Stimulated activated CD8-positive, alpha-beta memory T cell treated with anti-CD3 and anti-CD28 coated beads, Interleukin-7, amount 100 ng/mL, for 1 hour (primary cell): ENCODE data around the gene SSTR5.
"Not testable (repeated sequence)": the region's sequence is repeated elsewhere in the genome, so short reads cannot be mapped to it uniquely, and the experiment has no call there.

ENCODE experiments used
- DNase-seq, 2 donors: peaks; one replicate each; pipeline ENCODE4 v3.0.0-alpha.2; 2020; ENCODE audit warnings: low read depth in 2 of 2

The SSTR5 gene

GRCh38 chr16:1090620-1091587 is 18.4 kb downstream of the SSTR5 start:
- no peak for DNase-seq

- no peak for DNase-seq
Measured at GRCh38 chr16:1091992-1092552, 19.5 kb downstream of the SSTR5 start.

GRCh38 chr16:1092685-1093283 is 20.2 kb downstream of the SSTR5 start:
- not testable (repeated sequence) for DNase-seq

DNA sequence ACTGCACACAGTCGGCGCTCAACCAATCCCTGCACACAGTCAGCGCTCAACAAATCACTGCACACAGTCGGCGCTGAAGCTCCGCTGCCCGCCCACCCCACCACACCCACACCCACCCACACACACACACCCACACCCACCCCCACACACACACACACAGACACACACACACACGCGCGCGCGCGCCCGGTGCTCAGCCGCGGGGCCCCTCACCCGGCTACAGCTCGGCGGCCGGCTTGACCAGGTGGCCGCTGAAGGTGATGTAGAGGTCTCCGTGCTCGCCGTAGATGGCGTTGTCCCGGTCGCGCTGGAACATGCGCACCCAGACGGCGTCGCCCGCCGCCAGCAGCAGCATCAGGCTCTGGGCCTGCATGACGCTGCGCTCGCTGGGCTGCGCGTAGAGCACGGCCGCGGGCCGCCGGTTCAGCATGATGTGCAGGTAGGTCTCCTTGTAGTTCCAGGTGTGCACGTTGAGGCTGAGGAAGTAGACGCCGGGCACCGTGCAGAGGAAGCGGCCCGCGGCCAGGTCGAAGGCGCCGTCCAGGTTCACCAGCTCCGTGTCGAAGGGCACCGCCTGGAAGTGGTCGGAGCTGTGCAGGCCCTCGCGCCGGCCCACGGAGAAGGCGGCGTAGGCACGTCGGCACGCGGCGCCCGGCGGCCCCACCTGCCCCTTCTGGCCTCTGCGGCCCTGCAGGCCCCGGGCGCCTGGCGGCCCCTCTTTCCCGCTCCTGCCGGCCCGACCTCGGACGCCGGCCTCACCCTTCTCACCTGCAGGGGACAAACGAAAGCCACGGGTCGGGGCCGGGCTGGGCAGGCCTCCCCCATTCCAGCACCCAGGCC is 21.0 kb downstream of the SSTR5 start:
- no peak for DNase-seq

DNA sequence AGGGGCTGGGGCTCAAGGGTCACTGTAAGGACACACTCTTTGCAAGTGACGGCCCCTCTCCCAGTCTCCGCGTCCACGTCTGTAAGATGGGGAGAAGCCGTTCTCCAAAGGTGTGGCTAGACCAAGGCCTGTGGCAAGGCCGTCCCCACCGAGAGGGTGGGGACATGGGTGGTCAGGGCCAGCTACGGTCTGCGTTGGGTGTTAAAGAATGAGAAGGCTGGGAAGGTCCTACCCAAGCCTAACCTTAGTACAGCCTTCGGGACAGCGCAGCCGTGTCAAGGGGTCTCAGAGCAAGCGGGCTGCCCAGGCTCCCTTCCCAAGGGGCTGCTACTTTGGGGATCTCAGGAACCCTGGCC is 21.6 kb downstream of the SSTR5 start:
- DNase-seq, result no peak

DNA sequence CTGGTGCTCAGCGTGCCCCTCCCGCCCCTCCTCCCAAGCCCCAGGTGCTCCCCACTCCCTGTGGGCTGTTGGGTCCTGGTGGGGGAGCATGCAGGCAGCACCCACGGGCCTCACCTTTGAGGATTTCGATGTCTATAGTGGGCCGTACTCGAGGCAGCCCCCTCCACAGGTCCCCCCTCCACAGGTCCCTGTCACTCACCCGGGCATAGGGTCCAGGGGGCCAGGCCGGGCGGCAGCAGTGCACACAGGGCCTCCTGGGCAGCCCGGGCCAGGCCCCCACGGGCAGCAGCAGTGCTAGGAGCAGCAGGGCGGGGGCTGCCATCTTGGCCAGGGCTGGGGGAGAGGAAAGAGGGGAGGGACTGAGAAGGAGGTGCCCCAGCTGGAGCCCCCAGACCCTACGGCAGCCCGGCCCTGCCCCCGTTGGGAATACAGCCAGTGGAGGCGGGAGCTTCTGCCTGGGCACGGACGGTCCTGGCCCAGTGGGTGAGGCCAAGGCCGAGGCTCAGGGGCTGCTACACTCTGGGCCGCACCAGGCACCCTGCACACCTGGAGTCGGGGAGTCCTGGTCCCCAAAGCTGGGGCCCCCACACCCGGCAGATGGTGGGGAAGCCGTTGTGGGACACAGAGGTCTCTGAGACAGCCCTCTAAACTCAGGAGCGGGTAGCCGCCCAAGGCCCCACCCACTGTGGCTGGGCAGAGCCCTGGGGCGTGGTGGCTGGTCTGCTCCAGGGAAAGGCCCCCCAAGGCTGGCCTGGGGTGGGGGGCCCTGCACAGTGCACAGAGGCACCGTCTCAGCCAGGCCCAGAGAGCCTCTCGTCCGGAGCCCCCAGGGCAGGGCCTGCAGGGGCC is 22.3 kb downstream of the SSTR5 start:
- no peak for DNase-seq

DNA sequence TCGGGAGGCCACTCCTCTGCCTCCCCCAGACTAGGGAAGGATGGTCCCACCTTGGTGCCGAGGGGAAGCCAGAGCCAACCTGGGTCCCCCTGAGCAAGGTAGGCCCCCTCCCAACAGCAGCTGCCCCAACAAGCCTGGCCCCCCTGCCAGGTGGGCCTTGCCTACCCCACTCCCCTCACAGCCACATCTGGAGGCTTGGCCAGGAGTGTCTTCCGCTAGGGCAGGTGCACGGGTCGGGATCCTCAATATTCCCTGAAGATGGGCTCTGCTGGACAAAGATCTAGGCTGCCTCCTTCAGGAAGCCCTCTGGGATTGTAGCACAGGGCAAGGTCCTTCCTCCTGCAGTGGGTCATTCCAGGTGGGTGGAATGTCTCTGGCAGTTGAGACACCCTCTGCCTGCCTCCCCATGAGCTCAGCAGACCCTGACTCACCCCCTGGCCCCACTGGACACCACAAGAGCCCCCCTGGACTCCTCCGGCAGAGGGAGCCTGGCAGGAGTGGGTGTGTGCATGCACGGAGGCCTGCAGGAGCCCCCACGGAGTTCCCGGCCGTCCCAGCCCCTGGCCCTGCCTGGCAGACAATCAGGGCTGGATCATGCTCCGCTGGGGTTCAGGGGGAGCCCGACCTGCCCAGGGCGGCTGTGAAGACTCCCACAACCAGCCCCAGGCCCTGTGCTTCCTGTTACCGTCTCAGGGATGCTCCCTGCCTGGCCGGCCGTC is 23.1 kb downstream of the SSTR5 start:
- DNase-seq, result no peak

GRCh38 chr16:1096169-1097082 is 23.9 kb downstream of the SSTR5 start, which contains the start of gene C1QTNF8:
TSS of gene C1QTNF8 (minus strand) at chr16:1096244. CDS start at chr16:1094922, 1,322 bp downstream.
- no peak for DNase-seq

- DNase-seq, result no peak
Measured at GRCh38 chr16:1097156-1097555, 24.6 kb downstream of the SSTR5 start.

GRCh38 chr16:1097800-1098199 is 25.3 kb downstream of the SSTR5 start:
- no peak for DNase-seq

DNA sequence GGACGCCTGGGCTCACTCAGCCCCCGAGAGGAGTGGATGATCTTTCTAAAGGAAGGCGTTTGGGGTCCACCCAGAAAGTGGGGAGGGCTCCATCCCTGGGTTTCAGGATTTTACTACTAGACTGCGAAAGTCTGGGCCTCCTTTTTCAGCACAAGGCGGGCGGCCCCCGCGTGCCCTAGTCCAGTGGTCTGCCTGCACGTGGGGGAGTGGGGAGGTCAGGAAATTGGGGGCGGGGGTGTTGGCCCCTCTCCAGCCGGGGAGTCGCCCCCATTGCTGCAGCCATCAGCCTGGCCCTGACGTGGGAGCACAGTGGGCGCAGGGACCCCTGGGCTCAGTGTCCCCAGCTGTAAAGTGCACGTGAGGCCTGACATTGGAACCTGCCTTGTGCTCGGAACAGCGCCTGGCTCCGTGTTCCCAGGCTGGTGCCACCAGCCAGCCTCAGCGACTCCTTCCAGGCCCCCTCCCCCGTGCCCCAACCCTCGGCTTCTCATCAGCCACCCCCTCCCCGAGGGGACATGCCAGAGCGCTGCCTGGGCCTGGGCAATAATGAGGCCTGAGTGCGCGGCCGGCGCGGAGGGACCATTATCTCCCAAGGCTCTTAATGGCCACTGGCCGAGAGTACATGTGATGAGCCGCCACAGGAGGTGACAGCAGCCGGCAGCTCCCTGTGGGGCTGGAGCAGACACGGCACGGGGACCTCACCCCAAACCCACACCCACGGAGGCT is 25.9 kb downstream of the SSTR5 start:
- no peak for DNase-seq

- no peak for DNase-seq
Measured at GRCh38 chr16:1099189-1100083, 26.9 kb downstream of the SSTR5 start.

- no peak for DNase-seq
Measured at GRCh38 chr16:1100084-1100800, 27.7 kb downstream of the SSTR5 start.

DNA sequence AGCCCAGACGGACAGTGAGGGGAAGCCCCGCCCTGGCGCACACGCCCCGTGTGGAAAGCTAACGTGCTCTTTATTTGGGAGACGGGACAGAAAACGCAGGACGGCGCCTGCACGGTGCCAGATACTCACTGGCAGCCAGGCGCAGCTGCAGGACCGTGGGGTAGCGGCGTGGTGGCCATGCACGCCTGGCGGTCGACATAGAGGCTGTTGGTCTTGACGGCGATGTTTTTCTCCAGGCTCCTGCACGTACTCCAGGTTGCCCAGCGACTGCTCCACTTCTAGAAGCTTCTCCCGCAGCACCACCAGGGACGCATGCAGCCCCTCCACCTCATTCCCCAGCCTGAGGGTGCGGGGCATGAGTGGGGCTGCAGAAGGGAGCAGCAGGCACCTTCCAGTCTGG is 28.6 kb downstream of the SSTR5 start:
- DNase-seq, result no peak

DNA sequence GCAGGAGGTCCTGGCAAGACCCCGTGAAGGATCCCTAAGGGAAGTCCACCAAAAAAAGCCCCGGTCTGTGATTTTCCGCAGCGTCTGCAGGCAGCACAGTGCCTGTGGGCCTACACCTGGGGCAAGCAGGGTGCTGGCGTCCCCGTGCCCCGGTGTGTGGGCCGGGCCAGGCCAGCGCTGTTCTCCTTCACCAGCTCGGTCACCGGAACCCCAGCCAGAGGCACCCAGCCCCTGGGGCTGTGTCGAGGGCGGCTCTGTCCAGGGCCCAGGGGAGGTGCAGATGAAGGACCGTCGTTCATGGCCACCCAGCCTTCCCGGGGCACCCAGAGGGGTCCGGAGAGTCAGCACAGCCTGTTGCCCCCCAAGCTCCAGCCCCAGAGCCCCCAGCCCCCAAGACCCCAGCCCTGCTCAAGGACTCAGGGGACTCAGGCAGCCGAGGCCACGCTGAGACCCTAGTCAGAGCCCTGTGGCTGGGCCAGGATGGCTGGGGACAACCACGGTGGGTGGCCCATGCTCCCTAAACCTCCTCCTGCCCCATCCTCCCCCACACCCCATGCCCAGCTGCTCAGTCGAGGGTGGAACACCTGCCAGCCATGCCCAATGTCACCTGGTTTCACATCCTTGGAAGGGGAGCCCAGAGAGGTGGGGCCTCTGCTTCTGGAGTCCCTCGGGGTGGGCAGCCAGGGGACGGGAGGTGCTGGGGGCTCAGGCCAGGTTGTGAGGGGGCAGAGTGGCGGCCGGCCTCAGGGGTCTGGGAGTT is 29.2 kb downstream of the SSTR5 start:
- DNase-seq, result no peak

DNA sequence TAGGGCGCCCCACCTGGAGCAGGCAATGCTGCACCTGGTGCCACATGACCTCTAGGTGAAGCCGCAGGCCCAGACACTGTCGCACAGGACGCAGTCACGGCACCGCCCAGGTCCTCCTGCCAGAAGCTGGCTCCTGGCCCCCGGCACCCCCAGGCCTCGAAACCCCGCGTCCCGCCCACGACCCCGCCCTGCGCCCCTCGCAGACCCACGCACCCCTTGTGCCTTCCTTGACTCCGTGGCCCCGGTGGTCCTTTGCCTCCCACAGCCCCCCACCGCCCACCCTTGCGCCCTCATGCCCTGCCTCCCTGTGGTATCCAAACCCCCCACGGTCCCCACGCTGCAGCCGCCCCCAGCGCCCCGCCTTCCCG is 29.8 kb downstream of the SSTR5 start:
- DNase-seq, result no peak
